Neutrophil (primary cell): ENCODE results near the gene MTLN.

Experiments used
- H3K27ac ChIP-seq: fragments of 200-600 bp; sonication (generic); 2 replicates; pipeline ENCODE4 v1.5.1; 2016; ENCODE audit warnings: mild to moderate bottlenecking, moderate library complexity
- H3K27me3 ChIP-seq: fragments of 200-600 bp; sonication (generic); 2 replicates; pipeline ENCODE4 v1.6.0; 2016; ENCODE audit warnings: mild to moderate bottlenecking
- H3K36me3 ChIP-seq: fragments of 200-600 bp; sonication (generic); 2 replicates; pipeline ENCODE4 v1.5.1; 2017
- H3K4me1 ChIP-seq, 2 experiments: fragments of 200-600 bp in 1 of 2; sonication (generic) in 1 of 2; 1 replicate in 1 of 2; 2 replicates in 1 of 2; pipeline versions ENCODE4 v1.5.1 to v1.6.1; 2013 to 2016; ENCODE audit warnings: low read depth in 1 of 2, low read length in 1 of 2, mild to moderate bottlenecking in 1 of 2, moderate library complexity in 1 of 2; ENCODE audit not compliant: control insufficient read depth in 1 of 2, insufficient read depth in 1 of 2
- H3K4me3 ChIP-seq, 2 experiments: fragments of 200-600 bp in 1 of 2; sonication (generic) in 1 of 2; 1 replicate in 1 of 2; 2 replicates in 1 of 2; pipeline ENCODE4 v1.5.1; 2013 to 2016; ENCODE audit warnings: low read depth in 1 of 2, low read length in 1 of 2, mild to moderate bottlenecking in 1 of 2, moderate library complexity in 1 of 2
- H3K9me3 ChIP-seq: fragments of 200-600 bp; sonication (generic); 2 replicates; pipeline ENCODE4 v1.5.1; 2016
- CTCF ChIP-seq: fragments of 200-600 bp; sonication (generic); IDR thresholded peaks from 2 replicates; pipeline ENCODE4 v1.5.1; 2016; ENCODE audit warnings: antibody characterized with exemption

MTLN gene

GRCh38 chr2:110172506-110172905 lies 39.8 kb downstream of the MTLN start:
- TF ChIP-seq CTCF, result no peak

DNA sequence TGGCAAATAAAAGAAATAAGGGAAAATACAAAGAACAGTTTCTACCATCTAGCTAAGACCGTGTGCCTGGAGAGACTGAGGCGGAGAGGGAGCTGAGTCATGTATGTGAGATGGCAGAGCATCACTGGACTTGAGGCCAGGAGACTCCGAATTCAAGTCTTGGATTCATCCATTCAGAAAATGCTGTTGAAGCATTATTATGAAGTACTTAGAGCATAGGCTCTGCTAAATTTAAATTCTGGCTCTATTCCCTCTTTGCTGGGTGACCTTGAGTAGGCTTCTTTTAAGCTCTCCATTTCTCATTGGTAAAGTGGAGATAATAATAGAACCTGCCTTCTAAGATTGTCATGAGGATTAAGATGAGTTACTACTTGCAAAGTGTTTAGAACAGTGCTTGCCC lies 42.2 kb downstream of the MTLN start:
- Histone ChIP-seq H3K27ac (no peak overlapping the region), H3K4me3 (no peak overlapping the region), H3K36me3 (no peaks in the 10 kb centered on the region), H3K9me3 (no peaks in the 10 kb centered on the region), H3K27me3 (peaks cover 15% of the 10 kb centered on the region), H3K4me1 (no peaks in the 10 kb centered on the region)
- TF ChIP-seq CTCF, result no peak

More at GRCh38 chr2:110172506-110172905, 39.8 kb downstream of the MTLN start:
- Histone ChIP-seq H3K36me3 (no peaks in the 10 kb centered on the region), H3K4me3 (no peak overlapping the region), H3K27me3 (peaks cover 10% of the 10 kb centered on the region), H3K27ac (no peak overlapping the region), H3K9me3 (no peaks in the 10 kb centered on the region), H3K4me1 (no peaks in the 10 kb centered on the region)

DNA sequence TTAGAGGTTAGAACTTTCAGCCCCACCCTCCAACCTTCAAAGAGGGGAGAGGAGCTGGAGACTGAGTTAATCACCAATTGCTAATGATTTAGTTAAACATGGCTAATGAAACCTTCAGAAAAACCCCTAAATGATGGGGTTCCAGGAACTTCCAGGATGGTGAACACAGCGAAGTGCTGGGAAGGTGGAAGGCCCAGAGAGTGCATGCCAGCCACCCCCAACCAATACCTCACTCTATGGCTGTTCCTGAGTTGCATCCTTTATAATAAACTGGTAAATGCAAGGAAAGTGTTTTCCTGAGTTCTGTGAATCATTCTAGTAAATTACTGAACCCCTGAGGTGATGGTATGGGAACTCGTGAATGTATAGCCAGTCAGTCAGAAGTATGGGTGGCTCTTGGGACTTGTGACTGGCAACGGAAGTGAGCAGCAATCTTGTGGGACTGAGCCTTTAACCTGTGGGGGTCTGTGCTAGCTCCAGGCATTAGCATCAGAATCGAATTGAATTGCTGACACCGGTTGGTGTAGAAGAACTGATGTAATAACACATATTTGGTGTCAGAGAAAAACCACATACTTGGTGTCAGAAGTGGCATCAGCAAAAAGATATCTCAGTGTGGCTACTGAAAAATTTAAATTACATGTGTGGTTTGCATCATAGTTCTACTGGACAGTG lies 44.9 kb downstream of the MTLN start:
- TF ChIP-seq CTCF, result no peak
- H3K4me3 ChIP-seq, result no peak overlapping the region

GRCh38 chr2:110166266-110166665 lies 46.1 kb downstream of the MTLN start:
- H3K4me3 ChIP-seq, result no peak overlapping the region
- no peak overlapping the region for H3K27ac ChIP-seq
- no peaks in the 10 kb centered on the region for H3K4me1 ChIP-seq
- no peak for TF ChIP-seq CTCF
- peaks cover 10% of the 10 kb centered on the region for H3K27me3 ChIP-seq
- H3K9me3 ChIP-seq, result no peaks in the 10 kb centered on the region
- no peaks in the 10 kb centered on the region for H3K36me3 ChIP-seq

More for the DNA sequence above, 44.9 kb downstream of the MTLN start:
- no peaks in the 10 kb centered on the region for H3K4me1 ChIP-seq
- no peaks in the 10 kb centered on the region for H3K36me3 ChIP-seq
- peaks cover 15% of the 10 kb centered on the region for H3K27me3 ChIP-seq
- H3K27ac ChIP-seq, result no peak overlapping the region
- H3K9me3 ChIP-seq, result no peaks in the 10 kb centered on the region
